GM20431 (cell line): ENCODE results near the gene USP13.

Experiments used
- in situ Hi-C: fragments of 300-500 bp; cut with MseI, MboI; formaldehyde crosslinking; loops from one replicate; pipeline ENCODE4 v1.15.0; 2020; ENCODE audit warnings: low sequenced_read_pairs; ENCODE audit not compliant: unreplicated experiment

USP13 gene

GRCh38 chr3:179695672-179696313 is 43.0 kb downstream of the USP13 start:
- in situ Hi-C loops, result no loop called here

- in situ Hi-C loops, result no loop called here
These were observed 45.0 kb downstream of the USP13 start for GRCh38 chr3:179697736-179698332.

- in situ Hi-C loops, result no loop called here
These were observed 47.9 kb downstream of the USP13 start for GRCh38 chr3:179700716-179701115.

- in situ Hi-C loops, result no loop called here
These were observed 48.5 kb downstream of the USP13 start for GRCh38 chr3:179701176-179701827.

- in situ Hi-C loops, result no loop called here
These were observed 49.6 kb downstream of the USP13 start for GRCh38 chr3:179702271-179702947.

- in situ Hi-C loops, result no loop called here
These were observed 51.0 kb downstream of the USP13 start for GRCh38 chr3:179703816-179704215.

GRCh38 chr3:179706233-179706632 is 53.4 kb downstream of the USP13 start:
- in situ Hi-C loops, result no loop called here

- in situ Hi-C loops, result no loop called here
These were observed 57.2 kb downstream of the USP13 start for GRCh38 chr3:179710079-179710478.

GRCh38 chr3:179713643-179714090 is 60.8 kb downstream of the USP13 start:
- in situ Hi-C loops, result no loop called here

- in situ Hi-C loops, result no loop called here
These were observed 62.7 kb downstream of the USP13 start for GRCh38 chr3:179715582-179715981.

- in situ Hi-C loops, result no loop called here
These were observed 63.4 kb downstream of the USP13 start for GRCh38 chr3:179716226-179716625.

GRCh38 chr3:179716811-179717210 is 64.0 kb downstream of the USP13 start:
- in situ Hi-C loops, result no loop called here

GRCh38 chr3:179717219-179717618 is 64.4 kb downstream of the USP13 start:
- in situ Hi-C loops, result no loop called here

GRCh38 chr3:179719048-179719734 is 66.4 kb downstream of the USP13 start:
- in situ Hi-C loops, result no loop called here

- in situ Hi-C loops, result no loop called here
These were observed 67.4 kb downstream of the USP13 start for GRCh38 chr3:179720196-179720595.

- in situ Hi-C loops, result no loop called here
These were observed 70.8 kb downstream of the USP13 start for GRCh38 chr3:179723617-179724016.

GRCh38 chr3:179726075-179726699 is 73.3 kb downstream of the USP13 start:
- in situ Hi-C loops, result no loop called here

- in situ Hi-C loops, result no loop called here
These were observed 76.2 kb downstream of the USP13 start for GRCh38 chr3:179729086-179729485.

GRCh38 chr3:179729981-179730380 is 77.1 kb downstream of the USP13 start:
- in situ Hi-C loops, result no loop called here

- in situ Hi-C loops, result no loop called here
These were observed 77.7 kb downstream of the USP13 start for GRCh38 chr3:179730506-179730905.
